Measurements from ENCODE around the gene NCKAP5.

DNA sequence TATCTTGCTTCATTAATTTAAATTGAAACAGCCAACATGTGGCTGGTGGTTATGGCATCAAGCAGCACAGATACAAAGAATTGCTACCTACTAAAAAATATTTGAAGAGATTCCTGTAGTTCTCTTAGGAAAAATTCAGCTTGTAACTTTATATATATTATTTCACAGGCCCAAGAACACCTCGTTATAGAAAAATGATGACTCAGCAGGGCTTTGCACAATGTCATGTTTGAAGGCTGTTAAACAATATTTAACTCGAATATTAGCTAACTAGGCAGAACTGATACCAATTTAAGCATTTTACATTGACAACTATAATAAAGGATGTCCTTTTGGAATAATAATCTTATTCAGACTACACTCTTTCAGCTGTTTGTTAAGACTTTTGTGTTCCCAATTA is 795.9 kb downstream of the NCKAP5 start:
- TF ChIP-seq, protein P1, sequence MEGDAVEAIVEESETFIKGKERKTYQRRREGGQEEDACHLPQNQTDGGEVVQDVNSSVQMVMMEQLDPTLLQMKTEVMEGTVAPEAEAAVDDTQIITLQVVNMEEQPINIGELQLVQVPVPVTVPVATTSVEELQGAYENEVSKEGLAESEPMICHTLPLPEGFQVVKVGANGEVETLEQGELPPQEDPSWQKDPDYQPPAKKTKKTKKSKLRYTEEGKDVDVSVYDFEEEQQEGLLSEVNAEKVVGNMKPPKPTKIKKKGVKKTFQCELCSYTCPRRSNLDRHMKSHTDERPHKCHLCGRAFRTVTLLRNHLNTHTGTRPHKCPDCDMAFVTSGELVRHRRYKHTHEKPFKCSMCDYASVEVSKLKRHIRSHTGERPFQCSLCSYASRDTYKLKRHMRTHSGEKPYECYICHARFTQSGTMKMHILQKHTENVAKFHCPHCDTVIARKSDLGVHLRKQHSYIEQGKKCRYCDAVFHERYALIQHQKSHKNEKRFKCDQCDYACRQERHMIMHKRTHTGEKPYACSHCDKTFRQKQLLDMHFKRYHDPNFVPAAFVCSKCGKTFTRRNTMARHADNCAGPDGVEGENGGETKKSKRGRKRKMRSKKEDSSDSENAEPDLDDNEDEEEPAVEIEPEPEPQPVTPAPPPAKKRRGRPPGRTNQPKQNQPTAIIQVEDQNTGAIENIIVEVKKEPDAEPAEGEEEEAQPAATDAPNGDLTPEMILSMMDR (IDR thresholded peaks at IDR 0.05 in 4 of 5, conservative IDR thresholded peaks at IDR 0.05 in 1 of 5), result no peak
- TF ChIP-seq POLR2A (IDR thresholded peaks at IDR 0.05), result no peak
